22Rv1 (cell line): ENCODE data around the gene PALD1.

Experiments
- ZFX ChIP-seq: fragments of 450-650 bp; IDR thresholded peaks from 2 replicates; pipeline ENCODE4 v1.6.1; 2017; ENCODE audit warnings: antibody characterized with exemption, borderline replicate concordance
- TF ChIP-seq, protein P1 (sequence below): fragments of 450-650 bp; IDR thresholded peaks from 2 replicates; pipeline ENCODE4 v1.5.1; 2017; ENCODE audit warnings: mild to moderate bottlenecking

DNA sequence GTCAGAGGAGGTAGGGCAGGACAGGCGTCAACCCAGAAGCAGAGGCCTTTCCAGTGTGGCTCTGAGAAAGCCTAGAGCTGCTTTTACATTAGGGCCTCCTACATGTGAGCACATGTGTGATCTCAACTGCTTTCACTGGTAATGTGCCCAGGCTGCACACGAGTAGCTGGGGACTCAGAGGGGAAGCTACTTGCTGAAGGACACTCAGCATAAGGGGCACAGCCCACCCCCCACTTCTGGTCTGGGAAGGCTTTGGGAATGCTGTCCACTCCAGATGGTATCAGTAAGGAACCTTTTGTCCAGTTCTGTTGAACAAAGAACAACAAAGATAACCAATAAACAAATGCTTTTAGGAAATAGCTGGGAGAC, 105.1 kb downstream of the PALD1 start:
- TF ChIP-seq, protein P1, sequence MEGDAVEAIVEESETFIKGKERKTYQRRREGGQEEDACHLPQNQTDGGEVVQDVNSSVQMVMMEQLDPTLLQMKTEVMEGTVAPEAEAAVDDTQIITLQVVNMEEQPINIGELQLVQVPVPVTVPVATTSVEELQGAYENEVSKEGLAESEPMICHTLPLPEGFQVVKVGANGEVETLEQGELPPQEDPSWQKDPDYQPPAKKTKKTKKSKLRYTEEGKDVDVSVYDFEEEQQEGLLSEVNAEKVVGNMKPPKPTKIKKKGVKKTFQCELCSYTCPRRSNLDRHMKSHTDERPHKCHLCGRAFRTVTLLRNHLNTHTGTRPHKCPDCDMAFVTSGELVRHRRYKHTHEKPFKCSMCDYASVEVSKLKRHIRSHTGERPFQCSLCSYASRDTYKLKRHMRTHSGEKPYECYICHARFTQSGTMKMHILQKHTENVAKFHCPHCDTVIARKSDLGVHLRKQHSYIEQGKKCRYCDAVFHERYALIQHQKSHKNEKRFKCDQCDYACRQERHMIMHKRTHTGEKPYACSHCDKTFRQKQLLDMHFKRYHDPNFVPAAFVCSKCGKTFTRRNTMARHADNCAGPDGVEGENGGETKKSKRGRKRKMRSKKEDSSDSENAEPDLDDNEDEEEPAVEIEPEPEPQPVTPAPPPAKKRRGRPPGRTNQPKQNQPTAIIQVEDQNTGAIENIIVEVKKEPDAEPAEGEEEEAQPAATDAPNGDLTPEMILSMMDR, result no peak
- TF ChIP-seq ZFX, result no peak
